Calu3 (cell line): ENCODE measurements around the gene ZNF491. TPM values are rescaled to one million over a fixed set of nuclear protein-coding genes. Genes with fewer than 3 reads are reported as not detected.
"Not testable (repeated sequence)": the region's sequence is repeated elsewhere in the genome, so short reads cannot be mapped to it uniquely, and the experiment has no call there.

Experiments
- BruUV-seq: library from RNA; stranded (reverse); fragments of 400-500 nt; replicated peaks from 2 replicates; lab custom pipeline; 2021; lab: Mats Ljungman, UMichigan
- CTCF ChIA-PET: fragments of 300-600 bp; sonication (Branson Sonifier 250); formaldehyde crosslinking; loops from one replicate; lab custom pipeline; 2022; ENCODE audit warnings: antibody characterized with exemption; lab: Charles Lee
- DNase-seq: peaks from one replicate; pipeline ENCODE4 v3.0.0; 2022
- H3K27ac Mint-ChIP-seq: one replicate; pipeline ENCODE4 v1.8.0; 2022; ENCODE audit warnings: mixed read lengths; ENCODE audit not compliant: unreplicated experiment
- H3K27me3 Mint-ChIP-seq: one replicate; pipeline ENCODE4 v1.8.0; 2022; ENCODE audit warnings: mixed read lengths; ENCODE audit not compliant: unreplicated experiment
- H3K36me3 Mint-ChIP-seq: one replicate; pipeline ENCODE4 v1.8.0; 2022; ENCODE audit warnings: mild to moderate bottlenecking, moderate library complexity, mixed read lengths; ENCODE audit not compliant: insufficient read depth, unreplicated experiment
- H3K4me1 Mint-ChIP-seq: one replicate; pipeline ENCODE4 v1.8.0; 2022; ENCODE audit warnings: mild to moderate bottlenecking, low read depth, mixed read lengths; ENCODE audit not compliant: unreplicated experiment
- H3K4me3 Mint-ChIP-seq: one replicate; pipeline ENCODE4 v1.8.0; 2022; ENCODE audit warnings: mild to moderate bottlenecking, low read depth, moderate library complexity, mixed read lengths; ENCODE audit not compliant: unreplicated experiment
- H3K9me3 Mint-ChIP-seq: one replicate; pipeline ENCODE4 v1.8.0; 2022; ENCODE audit warnings: low read depth, mixed read lengths; ENCODE audit not compliant: unreplicated experiment
- CTCF ChIP-seq: fragments of 200-600 bp; IDR thresholded peaks from one replicate; pipeline ENCODE4 v1.8.0; 2022; ENCODE audit warnings: antibody characterized with exemption; ENCODE audit not compliant: unreplicated experiment
- intact Hi-C: fragments of 100-400 bp; cut with micrococcal nuclease; formaldehyde crosslinking; loops from one replicate; pipeline ENCODE4 v1.10.0; 2022; ENCODE audit not compliant: unreplicated experiment
- total RNA-seq: library from RNA; stranded (reverse); gene quantifications from 2 replicates; pipeline ENCODE4 v1.2.3, GENCODE V29; 2022

ZNF491 gene
- total RNA-seq, 1 experiment from 2014 or later: 0.92 TPM

- BruUV-seq: no TSS peak
- intact Hi-C loops: no loop called here
- no peaks in the 10 kb centered on the region for H3K4me1 Mint-ChIP-seq
- CTCF ChIA-PET: no interaction called here
- no peak overlapping the region for H3K27ac Mint-ChIP-seq
- H3K27me3 Mint-ChIP-seq: no peaks in the 10 kb centered on the region
- H3K4me3 Mint-ChIP-seq: no peak overlapping the region
- H3K36me3 Mint-ChIP-seq: peaks cover 30% of the 10 kb centered on the region
- peaks cover 7% of the 10 kb centered on the region for H3K9me3 Mint-ChIP-seq
- no peak for TF ChIP-seq CTCF
- no peak for DNase-seq
These were observed 23.3 kb downstream of the ZNF491 start for GRCh38 chr19:11821474-11822109.

- H3K4me3 Mint-ChIP-seq, H3K27ac Mint-ChIP-seq, DNase-seq, intact Hi-C loops, CTCF ChIA-PET, BruUV-seq, H3K9me3 Mint-ChIP-seq, H3K27me3 Mint-ChIP-seq, H3K4me1 Mint-ChIP-seq: not testable (repeated sequence)
- H3K36me3 Mint-ChIP-seq: peaks cover 50% of the 10 kb centered on the region
These were observed 30.9 kb downstream of the ZNF491 start for GRCh38 chr19:11828957-11829876.

GRCh38 chr19:11832253-11832912 is 34.1 kb downstream of the ZNF491 start:
- H3K9me3 Mint-ChIP-seq: peaks cover 4% of the 10 kb centered on the region
- CTCF ChIA-PET: no interaction called here

GRCh38 chr19:11833541-11833940 is 35.2 kb downstream of the ZNF491 start:
- intact Hi-C loops: no loop called here
- Mint-ChIP-seq H3K4me1 (no peaks in the 10 kb centered on the region), H3K4me3 (no peak overlapping the region), H3K27me3 (no peaks in the 10 kb centered on the region), H3K9me3 (peaks cover 5% of the 10 kb centered on the region), H3K27ac (no peak overlapping the region), H3K36me3 (peaks cover 28% of the 10 kb centered on the region)
- DNase-seq: no peak
- no peak for TF ChIP-seq CTCF
- BruUV-seq: no TSS peak
- CTCF ChIA-PET: no interaction called here

More at GRCh38 chr19:11832253-11832912, 34.1 kb downstream of the ZNF491 start:
- no peak for TF ChIP-seq CTCF
- Mint-ChIP-seq H3K4me1 (no peaks in the 10 kb centered on the region), H3K27me3 (no peaks in the 10 kb centered on the region), H3K36me3 (peaks cover 35% of the 10 kb centered on the region), H3K4me3 (no peak overlapping the region), H3K27ac (no peak overlapping the region)
- DNase-seq: no peak
- intact Hi-C loops: no loop called here
- no TSS peak for BruUV-seq

- H3K27ac Mint-ChIP-seq, DNase-seq, CTCF ChIA-PET, H3K4me1 Mint-ChIP-seq, H3K4me3 Mint-ChIP-seq, BruUV-seq, intact Hi-C loops, H3K27me3 Mint-ChIP-seq, H3K9me3 Mint-ChIP-seq: not testable (repeated sequence)
- peaks cover 13% of the 10 kb centered on the region for H3K36me3 Mint-ChIP-seq
These were observed 37.3 kb downstream of the ZNF491 start for GRCh38 chr19:11835626-11836066.
